KMS-11 (cell line): Measurements from ENCODE around the gene RNF144A.

Experiments
- H2AFZ ChIP-seq: fragments of 200-600 bp; sonication (generic); 2 replicates; pipeline ENCODE4 v1.6.1; 2016; ENCODE audit warnings: antibody characterized with exemption, mixed run types, low read depth
- H3K27ac ChIP-seq: fragments of 200-600 bp; sonication (generic); 2 replicates; pipeline ENCODE4 v1.6.1; 2016; ENCODE audit warnings: mild to moderate bottlenecking, mixed run types
- H3K27me3 ChIP-seq: fragments of 200-600 bp; sonication (generic); 2 replicates; pipeline ENCODE4 v1.6.1; 2017; ENCODE audit warnings: mild to moderate bottlenecking, low read depth, mixed run types, moderate library complexity; ENCODE audit not compliant: insufficient read depth
- H3K36me3 ChIP-seq: fragments of 200-600 bp; sonication (generic); 2 replicates; pipeline ENCODE4 v1.6.1; 2017; ENCODE audit warnings: mild to moderate bottlenecking, mixed run types; ENCODE audit not compliant: insufficient read depth
- H3K4me1 ChIP-seq: fragments of 200-600 bp; sonication (generic); 2 replicates; pipeline ENCODE4 v1.6.1; 2016; ENCODE audit warnings: mild to moderate bottlenecking, low read depth, mixed run types; ENCODE audit not compliant: poor library complexity, severe bottlenecking
- H3K4me2 ChIP-seq: fragments of 200-600 bp; sonication (generic); 2 replicates; pipeline ENCODE4 v1.7.0; 2016; ENCODE audit warnings: mild to moderate bottlenecking, mixed run types
- H3K4me3 ChIP-seq: fragments of 200-600 bp; sonication (generic); IDR thresholded peaks from 2 replicates; pipeline ENCODE4 v1.6.1; 2017; ENCODE audit warnings: low read depth, low read length, mixed read lengths; ENCODE audit not compliant: insufficient read depth
- H3K79me2 ChIP-seq: fragments of 200-600 bp; sonication (generic); 2 replicates; pipeline ENCODE4 v1.6.1; 2016; ENCODE audit warnings: low read depth, mixed run types; ENCODE audit not compliant: insufficient read depth
- H3K9ac ChIP-seq: fragments of 200-600 bp; sonication (generic); 2 replicates; pipeline ENCODE4 v1.6.1; 2016; ENCODE audit warnings: mild to moderate bottlenecking, mixed run types
- H4K20me1 ChIP-seq: fragments of 200-600 bp; sonication (generic); 2 replicates; pipeline ENCODE4 v1.6.1; 2016; ENCODE audit warnings: mild to moderate bottlenecking, mixed run types; ENCODE audit not compliant: insufficient read depth
- CTCF ChIP-seq: fragments of 200-600 bp; sonication (generic); conservative IDR thresholded peaks from 2 replicates; pipeline ENCODE4 v1.6.1; 2017; ENCODE audit warnings: low read depth, mild to moderate bottlenecking, antibody characterized with exemption, low read length, moderate library complexity, mixed read lengths

RNF144A gene

GRCh38 chr2:6930923-6931647 lies 13.9 kb downstream of the RNF144A start:
- peaks cover 13% of the 10 kb centered on the region for H3K4me1 ChIP-seq

GRCh38 chr2:6931753-6932152 lies 14.5 kb downstream of the RNF144A start:
- no peak for TF ChIP-seq CTCF
- Histone ChIP-seq H3K27ac (no peak overlapping the region), H3K4me3 (no peak overlapping the region), H3K9ac (no peak overlapping the region), H3K36me3 (no peaks in the 10 kb centered on the region), H3K4me2 (no peak overlapping the region), H3K4me1 (peaks cover 13% of the 10 kb centered on the region), H2AFZ (no peak overlapping the region), H3K27me3 (no peaks in the 10 kb centered on the region), H3K79me2 (no peaks in the 10 kb centered on the region), H4K20me1 (no peaks in the 10 kb centered on the region)

More at GRCh38 chr2:6930923-6931647, 13.9 kb downstream of the RNF144A start:
- Histone ChIP-seq H3K79me2 (no peaks in the 10 kb centered on the region), H2AFZ (no peak overlapping the region), H3K27me3 (no peaks in the 10 kb centered on the region), H3K4me3 (no peak overlapping the region), H3K4me2 (no peak overlapping the region), H3K36me3 (no peaks in the 10 kb centered on the region), H3K9ac (no peak overlapping the region), H3K27ac (no peak overlapping the region), H4K20me1 (no peaks in the 10 kb centered on the region)
- TF ChIP-seq CTCF = no peak

GRCh38 chr2:6932206-6932605 lies 15.0 kb downstream of the RNF144A start:
- H3K4me3 ChIP-seq = no peak overlapping the region
- no peak overlapping the region for H3K4me2 ChIP-seq
- no peaks in the 10 kb centered on the region for H3K27me3 ChIP-seq
- no peak for TF ChIP-seq CTCF
- H3K9ac ChIP-seq = no peak overlapping the region
- H3K27ac ChIP-seq = no peak overlapping the region
- H3K4me1 ChIP-seq = peaks cover 13% of the 10 kb centered on the region
- no peaks in the 10 kb centered on the region for H4K20me1 ChIP-seq
- no peaks in the 10 kb centered on the region for H3K79me2 ChIP-seq
- no peak overlapping the region for H2AFZ ChIP-seq
- H3K36me3 ChIP-seq = no peaks in the 10 kb centered on the region

GRCh38 chr2:6932828-6933227 lies 15.6 kb downstream of the RNF144A start:
- peaks cover 13% of the 10 kb centered on the region for H3K4me1 ChIP-seq
- H3K4me3 ChIP-seq = no peak overlapping the region
- no peaks in the 10 kb centered on the region for H3K79me2 ChIP-seq
- H3K4me2 ChIP-seq = no peak overlapping the region
- no peak overlapping the region for H3K27ac ChIP-seq
- H3K9ac ChIP-seq = no peak overlapping the region
- no peaks in the 10 kb centered on the region for H3K27me3 ChIP-seq
- no peak overlapping the region for H2AFZ ChIP-seq
- H3K36me3 ChIP-seq = no peaks in the 10 kb centered on the region
- no peaks in the 10 kb centered on the region for H4K20me1 ChIP-seq
- no peak for TF ChIP-seq CTCF
